Mesenteric fat pad (tissue), 1 donor: Measurements from ENCODE around the gene MYH9. TPM values are rescaled to one million over a fixed set of nuclear protein-coding genes. Genes with fewer than 3 reads are reported as not detected.

ENCODE experiments used
- DNase-seq: peaks from one replicate; pipeline ENCODE4 v3.0.0-alpha.2; 2020; ENCODE audit warnings: low spot score
- total RNA-seq: library from RNA; stranded (reverse); fragmentation: NEBNext Ultra II Directional; extraction: Animal tissue kit (Norgen Biotek cat#: 25700); gene quantifications from one replicate; pipeline ENCODE4 v1.2.1, GENCODE V29; 2021
- donor health status: DM: yes; HTN: yes; CAD: no.

MYH9 gene
- total RNA-seq, 1 donor from 2014 or later, result 673 TPM

DNA sequence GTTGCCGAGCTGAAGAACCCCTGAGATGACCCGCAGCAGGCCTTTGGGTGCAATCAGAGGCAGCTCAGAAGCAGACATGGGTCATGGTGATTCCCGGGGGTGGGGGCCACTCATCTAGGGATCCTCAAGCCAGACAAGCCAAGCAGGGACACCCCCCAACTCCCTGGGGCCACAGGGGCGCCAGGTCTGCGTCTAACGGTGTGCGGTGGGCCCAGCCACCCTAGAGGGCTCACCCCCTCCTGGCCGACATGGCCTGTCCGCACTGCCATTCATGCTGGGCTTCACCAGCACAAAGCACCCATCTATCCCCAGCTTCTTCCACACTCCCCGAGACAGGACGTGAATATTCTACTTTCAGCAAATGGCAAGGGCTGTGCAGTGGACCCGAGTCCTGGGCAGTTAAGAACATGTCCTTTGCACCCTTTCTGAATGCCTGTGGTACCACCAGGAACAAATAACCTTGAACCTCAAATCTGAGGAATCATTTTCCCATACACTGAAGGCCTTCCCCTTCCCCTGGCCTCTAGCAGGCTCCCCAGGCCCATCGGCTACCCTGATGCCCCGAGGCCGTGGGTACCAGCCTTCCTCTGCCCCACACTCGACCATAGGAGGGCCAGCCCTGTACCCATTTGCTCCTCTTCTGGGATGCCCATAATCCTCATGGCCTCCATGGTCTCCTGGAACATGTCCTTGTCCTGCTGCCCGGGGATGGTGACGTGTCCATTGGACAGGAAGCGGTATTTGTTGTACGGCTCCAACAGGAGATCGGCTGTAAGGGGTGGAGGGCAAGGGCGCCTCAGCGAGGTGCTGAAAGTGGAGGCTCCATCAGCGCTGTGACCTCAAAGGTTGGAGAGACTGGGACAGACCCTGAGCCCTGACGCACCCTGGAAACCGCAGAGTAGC lies 67.9 kb downstream of the MYH9 start:
- no peak for DNase-seq

DNA sequence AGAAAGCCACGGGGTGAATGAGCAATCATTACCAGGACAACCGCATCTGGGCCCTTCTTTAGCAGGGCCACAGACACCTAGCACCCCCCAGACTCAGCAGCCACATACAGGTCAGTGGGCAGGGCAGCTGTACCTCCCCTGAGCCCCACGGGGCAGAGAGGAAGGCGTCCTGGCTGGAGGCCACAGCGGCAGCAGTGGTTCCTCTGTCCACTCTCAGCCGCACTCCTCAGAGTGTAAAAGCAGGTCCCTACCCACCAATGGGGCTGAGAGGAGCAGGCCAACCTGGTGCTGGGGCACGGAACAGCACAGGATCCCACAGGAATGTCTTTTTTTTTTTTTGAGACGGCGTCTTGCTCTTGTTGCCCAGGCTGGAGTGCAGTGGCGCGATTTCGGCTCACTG lies 69.3 kb downstream of the MYH9 start:
- DNase-seq, result no peak

DNA sequence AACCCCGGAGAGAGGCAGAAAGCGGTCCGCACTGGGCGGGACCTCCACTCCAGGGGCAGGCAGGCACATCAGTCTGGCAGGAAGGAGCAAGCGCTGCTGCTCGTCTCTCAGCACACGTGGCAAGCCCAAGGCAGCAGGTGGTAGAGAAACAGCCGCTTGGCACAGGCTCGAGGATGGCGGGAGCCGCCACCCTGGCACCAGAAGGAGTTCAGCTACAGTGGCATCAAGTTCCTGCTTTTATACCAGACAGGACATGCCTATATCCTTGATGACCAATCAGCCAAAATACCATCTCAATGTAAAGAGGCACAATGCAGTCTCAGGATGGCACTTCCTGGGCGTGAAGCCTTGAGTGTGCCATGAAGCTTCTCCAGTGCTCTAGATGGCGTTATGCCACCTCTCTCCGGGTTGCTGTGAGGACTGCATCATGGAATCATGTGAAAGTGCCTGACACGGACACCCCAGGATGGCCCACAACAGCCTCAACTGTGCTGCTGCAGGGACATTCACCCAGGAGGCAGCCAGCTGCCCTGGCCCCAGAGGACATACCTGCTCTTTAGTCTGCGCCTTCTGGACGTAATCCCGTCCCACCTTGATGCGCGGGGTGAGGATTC lies 70.0 kb downstream of the MYH9 start:
- no peak for DNase-seq

DNA sequence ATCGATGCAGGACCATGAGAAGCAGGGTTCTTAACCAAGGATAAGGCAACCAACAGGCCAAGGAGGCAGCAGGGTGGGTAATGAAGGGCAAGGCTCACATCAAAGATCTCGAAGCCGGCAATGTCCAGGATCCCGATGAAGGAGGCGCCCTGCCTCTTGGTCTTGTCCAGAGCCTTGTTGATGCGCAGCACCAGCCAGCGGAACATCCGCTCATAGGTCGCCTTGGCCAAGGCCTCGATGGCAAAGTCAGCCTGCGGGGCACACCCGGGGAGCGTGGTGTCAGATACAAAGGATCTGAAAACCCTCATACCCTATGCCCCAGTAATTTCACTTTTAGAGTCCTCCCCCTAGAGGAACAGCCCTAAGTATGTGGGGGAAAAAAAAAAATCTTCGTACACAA lies 71.3 kb downstream of the MYH9 start:
- DNase-seq, result no peak

DNA sequence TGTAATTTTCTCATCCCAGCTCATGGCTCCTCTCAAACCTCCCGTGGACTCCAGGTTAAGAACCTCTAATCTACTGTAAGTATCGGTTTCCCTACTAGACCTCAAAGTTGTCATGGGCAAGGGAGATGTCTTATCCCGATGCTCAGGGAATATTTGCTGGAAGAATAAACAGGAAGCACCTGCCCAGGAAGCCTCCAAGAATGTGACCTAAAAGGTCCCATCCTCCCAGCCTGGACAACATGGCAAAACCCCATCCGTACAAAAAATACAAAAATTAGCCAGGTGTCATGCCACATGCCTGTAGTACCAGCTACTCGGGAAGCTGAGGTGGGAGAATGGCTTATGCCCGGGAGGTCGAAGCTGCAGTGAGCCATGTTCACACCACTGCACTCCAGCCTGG lies 72.4 kb downstream of the MYH9 start:
- no peak for DNase-seq

DNA sequence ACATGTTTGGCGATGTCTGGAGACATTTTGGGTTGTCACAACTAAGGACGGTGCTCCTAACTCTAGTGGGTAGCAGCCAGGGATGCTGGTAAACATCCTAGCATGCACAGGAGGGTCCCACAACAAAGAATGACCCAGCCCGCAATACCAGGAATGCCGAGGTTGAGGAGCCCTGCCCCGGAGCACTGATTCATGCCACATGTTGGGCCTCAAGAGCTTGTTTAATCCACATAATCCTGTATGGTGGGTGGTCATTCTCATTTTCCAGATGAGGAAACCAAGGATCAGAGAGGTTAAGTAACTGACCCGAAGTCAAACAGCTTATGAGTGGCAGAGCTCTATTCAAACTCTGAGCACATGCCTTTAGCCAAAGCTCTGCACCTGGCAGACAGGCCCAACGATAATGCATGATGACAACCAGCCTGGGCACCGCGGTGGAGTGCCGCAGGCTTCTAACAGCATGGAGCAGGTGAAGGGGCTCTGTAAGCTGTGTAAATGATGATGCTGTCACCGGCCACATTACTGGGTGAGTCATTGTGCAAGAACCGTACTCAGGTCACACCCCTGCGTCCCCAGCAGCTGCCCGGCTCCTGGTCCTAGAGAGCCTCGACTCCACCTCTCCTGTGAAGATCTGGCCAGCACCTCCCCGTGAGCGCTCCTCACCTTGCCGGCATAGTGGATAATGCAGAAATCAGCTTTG lies 76.2 kb downstream of the MYH9 start:
- DNase-seq, result no peak

DNA sequence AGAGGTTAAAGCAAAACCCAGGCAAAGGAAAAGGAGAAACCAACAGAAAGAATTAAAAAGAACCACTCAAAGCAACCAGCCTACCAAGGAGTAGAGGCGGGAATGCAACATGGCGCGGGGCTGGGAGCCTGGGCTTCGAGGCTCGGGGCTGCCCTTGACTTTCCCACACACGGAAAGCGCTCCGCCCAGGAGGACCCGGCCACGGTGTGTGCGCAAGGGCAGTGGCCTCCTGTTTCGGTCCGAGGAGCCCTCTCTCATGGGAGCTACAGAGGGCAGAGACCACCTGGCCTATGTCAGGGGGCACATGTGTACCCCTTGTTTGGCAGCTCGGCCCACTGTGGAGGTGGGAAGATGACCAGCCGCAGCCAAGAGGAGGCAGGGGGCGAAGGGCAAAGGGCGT lies 78.9 kb downstream of the MYH9 start:
- no peak for DNase-seq

DNA sequence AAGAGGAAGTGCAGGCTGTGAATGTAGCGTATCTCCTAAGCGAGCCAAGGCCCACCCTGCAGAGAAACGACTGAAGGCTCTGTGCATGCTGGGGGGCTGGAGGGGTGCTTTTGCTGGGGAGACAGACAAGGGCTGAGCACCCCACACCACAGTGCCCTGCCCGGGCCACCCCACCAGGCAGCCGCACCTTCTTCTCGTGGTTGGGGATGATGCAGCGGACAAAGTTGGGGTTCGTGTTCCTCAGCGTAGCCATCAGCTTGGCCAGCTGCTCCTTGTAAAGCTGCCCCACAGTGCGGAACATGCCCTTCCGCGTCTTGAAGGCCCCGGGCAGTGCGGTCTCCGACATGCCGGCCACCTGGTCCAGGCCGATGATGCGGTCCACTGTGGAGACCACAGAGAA lies 81.5 kb downstream of the MYH9 start:
- DNase-seq, result no peak

DNA sequence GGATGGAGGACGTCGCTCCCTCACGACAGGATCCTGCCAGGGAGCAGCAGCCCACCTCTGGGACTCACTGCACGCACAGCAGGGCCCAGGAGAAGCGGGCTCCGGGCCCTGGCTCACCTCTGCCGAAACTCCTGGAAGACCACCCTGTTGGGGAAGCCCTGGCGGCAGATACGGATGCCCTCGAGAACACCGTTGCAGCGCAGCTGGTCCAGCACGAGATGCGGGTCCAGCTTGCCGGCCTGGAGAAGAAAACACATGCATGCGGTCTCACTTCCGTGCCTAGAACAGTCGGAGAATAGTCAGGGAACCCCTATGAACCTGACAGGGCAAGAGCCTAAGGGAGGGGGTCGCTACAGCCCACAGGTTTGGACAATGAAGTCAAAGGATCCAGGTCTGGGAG lies 82.0 kb downstream of the MYH9 start:
- DNase-seq, result no peak

DNA sequence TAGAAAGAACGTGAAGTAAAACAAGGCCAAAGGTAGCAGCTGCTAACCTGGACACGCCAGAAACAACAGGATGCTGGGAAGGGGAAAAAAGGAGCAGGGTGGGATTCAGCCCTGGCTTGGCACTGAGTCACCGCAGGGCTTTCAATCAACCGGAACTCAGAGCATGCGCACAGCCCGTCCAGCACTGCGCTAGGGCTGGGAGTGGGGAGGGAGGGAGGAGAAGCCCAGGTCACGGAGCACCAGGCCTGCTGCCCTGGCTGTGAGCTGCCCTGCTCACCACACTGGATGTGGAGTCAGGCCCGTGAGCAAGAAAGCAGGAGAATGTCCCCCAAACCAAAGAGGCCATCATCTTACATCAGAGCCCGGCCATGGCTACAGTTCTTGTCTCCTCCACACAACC lies 83.3 kb downstream of the MYH9 start:
- no peak for DNase-seq

DNA sequence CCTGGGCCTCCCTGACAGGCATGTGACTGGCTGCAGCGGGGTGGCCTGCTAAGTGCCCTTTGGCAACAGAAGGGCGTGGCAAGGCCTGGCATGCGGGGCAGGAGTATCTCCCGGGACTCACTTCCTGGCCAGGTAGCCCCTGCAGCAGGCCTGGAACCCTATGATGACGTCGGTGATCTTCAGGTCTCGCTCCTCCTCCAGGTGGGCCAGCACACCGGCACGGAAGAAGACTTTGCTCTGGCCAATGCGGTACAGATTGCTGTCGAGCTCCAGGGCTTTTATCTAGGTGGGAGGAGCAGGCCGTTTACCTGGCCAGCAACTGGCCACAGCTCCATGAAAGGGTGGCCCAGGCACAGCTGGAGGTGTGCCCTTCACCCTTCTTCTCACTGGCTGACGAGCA lies 83.9 kb downstream of the MYH9 start:
- no peak for DNase-seq

DNA sequence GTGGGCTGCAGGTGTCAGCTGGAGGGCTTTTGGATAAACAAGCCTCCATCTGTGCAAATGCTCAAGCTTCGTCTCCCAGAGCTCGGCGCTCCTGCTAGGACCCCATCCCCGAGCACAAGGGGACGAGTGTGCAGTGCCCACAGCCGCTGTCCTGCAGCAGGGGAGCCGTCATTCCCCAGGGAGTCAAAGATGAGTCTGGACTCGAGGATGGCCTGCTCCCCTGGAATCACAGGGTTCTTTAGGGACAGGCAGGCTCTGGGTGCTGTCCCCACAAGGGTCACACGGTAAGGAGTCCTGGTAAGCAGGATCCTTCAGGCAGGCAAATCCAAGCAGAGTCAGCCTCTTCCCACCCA lies 84.7 kb downstream of the MYH9 start:
- no peak for DNase-seq

DNA sequence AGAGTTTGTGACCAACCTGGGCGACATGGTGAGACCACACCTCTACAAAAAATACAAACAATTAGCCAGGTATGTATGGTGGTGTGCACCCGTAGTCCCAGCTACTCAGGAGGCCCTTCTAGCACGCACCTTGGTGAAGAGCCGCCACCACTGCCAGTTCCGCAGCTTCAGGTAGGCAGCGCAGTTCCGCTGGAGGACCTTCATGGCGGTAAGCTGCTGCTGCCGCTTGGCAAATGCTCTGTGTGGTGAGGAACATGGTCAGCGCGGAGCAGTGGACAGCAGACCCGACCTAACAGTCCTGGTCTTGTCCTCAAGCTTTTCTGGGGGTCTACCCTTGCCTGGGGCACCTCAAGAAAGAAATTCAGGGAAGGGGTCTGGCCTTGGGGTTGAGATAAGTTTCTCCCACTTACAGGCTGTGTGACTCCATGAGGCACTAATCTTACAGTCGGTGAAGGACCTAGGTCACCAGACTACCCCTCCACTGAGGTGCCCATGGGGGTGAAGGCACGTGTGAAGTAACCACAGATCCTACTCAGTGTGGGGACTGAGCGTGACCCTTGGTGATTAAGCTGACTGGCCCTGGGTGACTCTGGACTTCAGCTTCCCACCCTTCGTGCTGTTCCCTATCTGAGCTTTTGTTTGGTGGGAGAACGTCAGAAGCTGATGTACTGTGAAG lies 85.2 kb downstream of the MYH9 start:
- DNase-seq, result no peak

DNA sequence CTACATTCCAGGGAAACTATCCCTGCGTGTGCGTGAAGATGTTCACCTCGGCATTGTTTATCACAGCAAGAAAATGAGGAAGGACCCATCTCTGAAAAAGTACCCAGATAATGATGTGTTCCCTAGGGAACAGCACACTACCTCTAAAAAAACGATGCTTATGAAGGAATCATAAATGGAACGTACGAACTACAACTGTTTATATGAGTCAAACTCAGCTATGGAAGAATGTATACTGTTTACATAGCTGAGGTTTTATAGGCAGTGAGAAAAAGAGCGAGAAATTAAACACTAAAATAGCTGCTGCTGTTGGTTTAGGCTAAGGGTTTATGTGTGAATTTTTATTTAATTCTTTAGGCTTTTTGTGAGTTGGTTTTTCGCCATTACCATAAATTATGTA lies 85.9 kb downstream of the MYH9 start:
- no peak for DNase-seq

DNA sequence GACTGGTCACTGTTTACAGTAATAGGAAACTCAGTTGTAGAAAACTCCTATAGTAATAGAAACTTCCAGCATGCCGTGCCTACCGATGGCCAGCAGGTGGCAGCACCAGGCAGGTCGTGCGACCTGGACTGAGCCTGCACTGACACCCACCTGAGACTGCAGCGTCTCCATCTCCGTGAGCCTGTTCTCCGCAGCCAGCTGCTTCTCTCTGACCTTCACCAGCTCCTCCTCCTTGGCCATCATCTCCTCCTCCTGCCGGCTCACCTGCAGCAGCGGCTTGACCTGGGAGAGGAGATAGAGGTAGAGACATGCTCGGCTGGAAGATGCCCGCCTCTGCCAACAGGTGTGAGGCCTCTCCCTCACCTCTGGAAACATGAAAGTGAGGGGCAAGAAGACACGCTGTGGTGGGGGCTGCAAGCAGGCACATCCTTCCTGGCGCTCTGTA lies 86.4 kb downstream of the MYH9 start:
- DNase-seq, result no peak

DNA sequence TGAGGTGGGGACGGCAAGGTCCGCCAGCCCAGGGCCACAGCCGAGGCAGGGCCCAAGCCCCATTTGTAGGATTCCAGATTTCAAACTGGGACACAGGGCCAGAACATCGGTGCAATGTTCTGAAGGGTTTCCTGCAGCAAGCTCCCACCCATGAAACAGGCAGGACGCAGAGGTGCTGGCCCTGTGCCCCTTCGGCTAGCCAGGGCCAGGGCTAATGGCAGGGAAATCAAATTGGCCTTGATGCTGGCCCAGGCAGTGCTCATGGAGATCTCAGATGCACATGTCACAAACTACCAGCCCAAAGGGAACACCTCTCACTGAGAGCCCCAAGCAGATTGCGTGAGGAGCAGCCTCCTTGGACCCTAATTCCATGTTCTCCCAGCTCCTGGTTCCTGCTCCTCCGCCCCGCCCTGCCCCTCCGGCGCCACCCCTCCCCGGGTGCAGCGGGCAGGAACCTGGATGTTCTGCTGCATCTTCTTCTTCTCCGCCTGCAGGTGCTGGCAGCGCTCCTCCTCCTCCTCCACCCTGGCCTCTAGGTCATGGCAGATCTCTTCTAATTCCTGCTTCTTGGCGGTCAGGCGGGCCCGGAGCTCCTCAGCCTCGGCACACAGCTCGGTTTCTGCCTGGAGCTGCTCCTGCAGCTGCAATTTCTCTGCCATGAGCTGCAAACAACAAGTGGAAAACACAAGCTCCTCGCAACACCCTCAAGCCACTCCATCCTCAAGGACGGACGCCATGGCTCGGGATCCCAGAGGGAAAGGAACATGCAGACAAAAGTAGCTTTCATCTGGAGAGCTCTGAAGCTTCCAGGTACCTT lies 87.2 kb downstream of the MYH9 start:
- DNase-seq, result no peak

DNA sequence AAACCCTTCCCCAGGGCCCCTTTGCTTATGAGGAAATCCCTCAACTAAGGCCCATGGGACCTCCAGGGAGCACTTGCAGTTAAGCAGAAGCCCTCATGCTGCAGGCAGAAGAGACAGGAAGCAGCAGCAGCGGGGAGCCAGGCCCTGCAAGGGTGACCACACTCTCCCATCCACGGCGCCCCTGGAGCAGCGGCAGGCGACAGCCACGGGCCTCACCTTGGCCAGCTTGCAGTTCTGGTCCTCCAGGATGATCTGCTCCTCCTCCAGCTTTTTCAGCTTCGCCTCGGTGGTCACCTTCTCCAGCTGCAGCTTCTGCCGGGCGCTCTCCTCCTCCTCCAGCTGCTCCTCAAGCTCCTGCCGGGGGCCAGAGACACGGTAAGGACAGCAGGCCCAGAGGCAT lies 87.9 kb downstream of the MYH9 start:
- no peak for DNase-seq

DNA sequence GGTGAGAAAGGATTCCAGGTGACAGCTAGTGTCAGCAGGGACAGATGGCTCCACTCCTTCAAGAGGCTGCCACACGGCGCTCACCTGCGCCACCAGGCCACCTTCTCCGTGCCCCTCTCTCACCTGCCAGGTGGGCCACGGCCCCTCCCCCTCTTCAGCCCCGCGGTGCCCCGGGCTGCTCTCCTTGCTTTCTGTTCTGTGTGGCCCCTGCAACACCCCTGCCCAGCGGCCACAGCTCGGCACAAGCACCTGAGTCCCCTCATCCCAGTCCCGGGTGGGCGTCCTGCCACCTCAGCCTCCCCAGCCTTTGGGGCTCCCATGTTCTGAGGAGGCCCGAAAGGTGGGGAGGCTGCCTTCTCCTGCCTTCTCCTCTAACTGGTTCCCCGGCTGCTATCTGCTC lies 88.5 kb downstream of the MYH9 start:
- no peak for DNase-seq

DNA sequence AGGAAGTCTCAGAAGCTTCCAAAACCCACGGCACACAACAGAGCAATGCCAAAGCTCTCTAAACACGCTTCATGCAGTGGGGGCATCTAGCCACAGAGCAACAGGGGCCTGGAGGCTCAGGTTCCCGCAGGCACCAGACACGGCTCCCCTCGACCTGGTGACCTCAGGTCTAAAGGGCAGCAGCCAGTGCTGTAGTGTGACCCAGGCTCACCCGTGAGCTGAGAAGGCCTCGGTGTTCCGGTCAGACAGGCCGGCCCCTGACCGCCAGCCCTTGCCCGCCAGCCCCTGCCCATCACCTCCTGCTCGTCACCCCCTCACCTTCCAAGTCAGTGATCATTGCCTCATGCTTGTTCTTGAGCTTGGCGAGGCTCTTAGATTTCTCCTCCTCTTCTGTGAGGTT lies 89.2 kb downstream of the MYH9 start:
- no peak for DNase-seq

DNA sequence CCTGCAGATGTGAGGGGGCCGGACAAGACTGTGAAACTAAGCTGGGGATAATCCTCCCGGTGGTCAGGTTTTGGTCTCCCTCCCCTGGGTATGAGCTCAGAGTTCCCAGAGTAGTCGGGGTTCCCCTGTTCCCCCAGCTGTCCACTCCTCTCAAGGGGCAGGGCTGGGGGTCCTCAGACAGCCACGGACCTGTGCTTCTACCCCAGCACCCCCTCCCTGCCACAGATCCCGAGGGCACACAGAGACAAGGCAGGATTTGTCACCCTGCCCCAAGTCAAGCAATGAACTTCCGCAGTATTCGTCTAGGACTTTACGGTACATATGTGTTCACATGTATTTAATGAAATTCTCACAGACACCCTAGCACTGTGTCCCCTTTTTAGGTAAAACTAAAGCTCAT lies 89.6 kb downstream of the MYH9 start:
- no peak for DNase-seq

DNA sequence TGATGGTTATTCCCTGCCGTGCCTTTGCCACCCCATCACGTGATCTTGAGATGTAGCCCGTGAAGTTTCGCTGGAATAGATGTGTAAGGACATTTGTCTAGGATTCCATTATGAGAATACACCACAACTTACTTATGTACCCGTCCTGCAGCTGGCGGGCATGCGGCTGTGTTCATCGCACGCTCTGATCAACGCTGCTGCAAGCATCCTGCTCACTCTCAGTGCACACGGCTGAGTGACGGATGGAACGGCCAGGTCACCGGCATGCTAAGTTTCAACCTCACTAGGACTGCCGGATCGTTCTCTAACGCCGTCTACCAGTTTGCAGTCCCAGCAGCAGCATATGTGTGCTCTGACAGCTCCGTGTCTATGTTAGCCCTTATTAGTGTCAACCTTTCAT lies 90.2 kb downstream of the MYH9 start:
- DNase-seq, result no peak
